ENCODE measurements around the gene GPM6B. TPM values are rescaled to one million over a fixed set of nuclear protein-coding genes. Genes with fewer than 3 reads are reported as not detected.

The GPM6B gene
- total RNA-seq, 1 donor from 2014 or later, result 102 TPM

DNA sequence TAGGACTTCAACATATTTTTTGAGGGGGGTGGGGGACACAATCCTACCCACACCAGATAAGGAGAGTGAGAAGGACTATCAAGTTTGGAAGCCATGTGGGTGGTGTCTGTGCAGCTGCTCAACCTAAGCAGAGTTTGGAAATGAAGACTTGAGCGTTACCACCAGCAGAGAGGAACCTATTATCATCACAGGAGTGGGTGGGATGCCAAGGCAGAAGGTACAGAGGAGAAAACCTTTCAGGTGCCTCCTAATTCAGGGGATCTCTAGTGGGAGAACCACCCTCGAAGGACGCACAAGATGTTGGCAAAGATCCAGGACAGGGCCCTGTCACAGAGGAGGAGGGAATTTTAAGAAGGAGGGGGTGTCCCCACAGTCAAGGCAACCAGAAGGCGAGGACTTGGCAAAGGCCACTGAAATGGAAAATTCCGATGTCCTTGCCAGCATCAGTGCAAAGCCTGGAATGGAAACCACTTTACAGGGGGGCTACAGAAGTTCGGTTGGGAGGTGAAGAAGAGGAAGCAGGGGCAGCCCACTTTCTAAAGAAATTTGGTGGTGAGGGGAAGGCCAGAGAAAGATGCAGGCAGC is 8.4 kb upstream of the GPM6B start:
- no peak for DNase-seq (ENCODE audit: low read depth)

DNA sequence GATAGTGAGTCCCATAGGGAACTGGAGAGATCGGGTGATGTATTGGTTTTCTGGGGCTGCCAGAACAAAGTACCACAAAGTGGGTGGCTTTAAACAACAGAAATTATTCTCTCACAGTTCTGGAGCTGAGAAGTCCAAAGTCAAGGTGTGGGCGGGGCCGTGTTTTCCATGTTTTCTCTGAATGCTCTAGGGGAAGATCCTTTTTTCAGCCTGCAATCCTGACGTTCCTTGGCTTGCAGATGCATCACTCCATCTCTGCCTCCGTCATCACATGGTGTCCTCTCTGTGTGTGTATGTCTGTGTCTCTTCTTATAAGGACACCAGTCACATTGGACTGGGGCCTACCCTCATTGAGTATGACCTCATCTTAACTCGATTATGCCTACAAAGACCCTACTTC is 7.9 kb upstream of the GPM6B start:
- DNase-seq (ENCODE audit: low read depth), result no peak

DNA sequence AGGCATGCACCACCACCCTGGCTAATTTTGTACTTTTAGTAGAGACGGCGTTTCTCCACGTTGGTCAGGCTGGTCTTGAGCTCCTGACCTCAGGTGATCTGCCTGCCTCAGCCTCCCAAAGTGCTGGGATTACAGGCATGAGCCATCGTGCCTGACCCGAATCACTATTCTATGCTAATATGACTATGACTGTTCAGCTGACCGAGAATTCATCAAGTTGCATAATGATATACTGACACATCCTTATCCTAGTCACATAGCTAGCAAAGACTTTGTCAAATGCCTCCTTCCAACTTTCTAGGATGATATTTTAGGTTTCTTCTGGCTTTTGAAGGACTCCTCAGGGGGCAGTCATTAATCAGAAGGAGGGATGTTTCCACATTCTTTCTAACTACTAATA is 4.8 kb upstream of the GPM6B start:
- DNase-seq (ENCODE audit: low read depth), result no peak

DNA sequence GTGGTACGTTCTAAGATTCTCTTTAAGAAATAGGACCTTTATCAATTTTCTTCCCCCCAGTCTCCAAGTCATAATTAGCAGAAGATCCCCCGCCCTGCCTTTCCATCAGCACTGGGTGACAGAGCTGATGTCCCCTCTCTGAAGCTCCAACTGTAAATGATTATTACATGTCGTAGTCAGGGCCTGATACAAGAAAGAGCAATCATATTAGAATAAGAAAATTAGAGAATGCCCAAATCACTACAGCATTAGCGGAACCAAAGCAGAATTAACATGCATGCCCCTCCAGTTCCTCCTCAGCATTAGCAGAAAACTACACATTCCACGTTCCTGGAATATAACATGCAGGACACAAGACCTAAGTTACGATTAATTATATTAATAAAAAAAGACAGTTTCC is 717 bp downstream of the GPM6B start:
- no peak for DNase-seq (ENCODE audit: low read depth)

DNA sequence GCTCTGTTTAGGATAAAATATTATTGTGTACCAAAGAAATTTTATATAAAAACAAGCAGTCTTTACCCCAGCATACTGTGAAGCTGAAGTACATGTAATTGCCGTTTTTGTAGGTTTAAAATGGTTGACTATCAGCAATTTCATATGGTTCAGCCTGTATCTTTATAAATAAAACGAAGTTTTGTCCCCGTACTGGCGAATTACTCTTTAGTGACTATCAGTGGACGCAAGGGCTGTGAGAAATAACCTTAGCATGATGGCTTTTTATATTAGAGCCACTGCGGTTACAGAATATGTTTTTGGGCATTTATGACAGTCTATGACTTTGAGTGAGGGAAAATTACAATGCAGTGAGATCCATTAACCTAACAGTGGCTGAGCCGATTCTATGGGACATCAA is 1.2 kb downstream of the GPM6B start:
- DNase-seq (ENCODE audit: low read depth), result no peak

DNA sequence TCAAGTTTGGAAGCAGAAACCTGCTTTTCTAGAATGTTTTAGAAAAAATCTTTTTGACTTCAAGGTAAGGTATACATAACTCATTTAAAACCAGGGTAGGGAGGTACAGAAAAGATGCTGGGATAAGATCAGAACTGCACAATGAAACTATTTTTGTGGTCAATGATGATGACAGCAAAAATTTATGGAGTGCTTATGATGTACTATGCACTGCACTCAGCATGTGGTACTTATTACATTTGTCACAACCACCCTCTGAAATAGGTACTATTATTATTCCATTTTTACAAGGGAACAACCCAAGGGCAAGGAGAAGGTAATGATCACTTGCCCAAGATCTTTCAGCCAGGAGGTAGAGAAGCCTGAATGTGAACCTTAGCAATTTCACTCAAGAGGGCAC is 8.0 kb downstream of the GPM6B start:
- peak; percentile 6 for DNase-seq (ENCODE audit: low read depth)

DNA sequence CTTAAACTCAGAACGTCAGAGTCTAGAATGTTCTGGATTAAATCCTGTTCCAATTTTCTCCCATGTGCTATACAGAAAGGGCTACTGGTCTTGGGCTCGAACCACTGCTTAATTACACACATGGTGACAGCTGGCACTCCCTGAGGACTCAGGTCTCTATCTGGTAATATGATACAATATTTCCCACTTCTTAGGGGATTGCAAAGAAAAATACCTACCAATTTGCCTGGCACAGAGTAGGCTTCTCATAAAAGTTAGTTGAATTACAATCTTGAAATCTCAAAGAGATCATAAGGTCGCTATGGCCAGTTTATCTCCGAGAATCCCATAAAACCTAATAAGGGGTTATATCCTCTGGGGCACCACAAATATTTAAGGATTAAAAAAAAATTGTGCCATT is 8.6 kb downstream of the GPM6B start:
- DNase-seq (ENCODE audit: low read depth), result peak; percentile 12

DNA sequence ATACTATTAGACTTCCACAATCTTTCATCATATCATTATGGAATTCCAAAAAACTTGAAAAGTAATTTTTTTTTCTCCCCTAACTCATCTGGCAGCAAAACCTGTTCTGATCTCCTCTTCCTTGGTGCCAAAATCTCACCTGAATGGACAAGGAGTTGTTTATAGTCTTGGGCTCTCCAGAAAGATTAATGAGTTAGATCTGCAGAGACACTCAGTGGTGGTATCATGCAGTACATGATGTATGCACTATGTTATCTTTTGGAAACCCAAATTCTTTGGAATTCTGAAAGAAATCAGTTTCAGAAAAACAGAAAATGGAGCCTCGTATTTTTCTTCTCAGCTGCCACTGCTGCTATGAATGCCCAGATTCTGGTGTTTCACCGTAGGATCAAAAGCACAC is 11.7 kb downstream of the GPM6B start:
- DNase-seq (ENCODE audit: low read depth), result no peak

DNA sequence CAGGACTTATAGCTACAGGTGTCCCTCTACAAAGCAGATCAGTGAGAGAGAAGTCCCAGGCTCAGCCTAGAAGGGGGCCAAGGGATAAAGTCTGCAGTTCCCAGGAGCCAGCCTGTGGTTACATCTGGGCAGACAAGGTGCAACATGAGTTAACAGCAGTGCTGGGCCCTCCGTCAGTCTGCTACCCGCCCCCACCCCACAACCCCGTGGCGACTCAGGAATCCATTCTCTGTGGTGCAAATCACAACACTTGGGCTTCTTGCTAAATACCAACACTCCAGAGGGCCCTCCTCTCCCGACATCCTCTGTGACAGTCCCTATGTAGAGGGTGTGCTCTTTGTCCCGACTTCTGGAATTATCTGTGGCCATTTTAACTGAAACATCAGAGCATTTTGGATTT is 13.8 kb downstream of the GPM6B start:
- peak; percentile 9 for DNase-seq (ENCODE audit: low read depth)

DNA sequence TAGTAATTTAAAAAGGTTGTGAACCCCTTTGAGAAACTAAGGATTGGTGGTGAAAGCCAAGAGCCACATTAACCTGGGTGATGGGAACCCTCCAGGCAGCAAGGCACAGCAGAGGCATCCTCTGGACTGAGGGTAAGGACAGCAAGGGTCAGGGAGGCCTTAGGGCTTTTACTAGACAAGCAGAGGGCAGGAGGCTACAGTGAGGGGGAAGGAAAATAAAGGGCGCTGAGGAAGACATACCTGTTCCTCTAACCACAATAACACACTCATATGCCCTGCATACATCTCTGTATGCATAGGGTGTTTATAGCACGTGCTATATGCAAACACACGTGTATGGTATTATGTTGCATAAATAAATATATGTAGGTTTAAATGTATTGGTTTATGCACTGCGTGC is 18.7 kb downstream of the GPM6B start:
- DNase-seq (ENCODE audit: low read depth), result no peak

DNA sequence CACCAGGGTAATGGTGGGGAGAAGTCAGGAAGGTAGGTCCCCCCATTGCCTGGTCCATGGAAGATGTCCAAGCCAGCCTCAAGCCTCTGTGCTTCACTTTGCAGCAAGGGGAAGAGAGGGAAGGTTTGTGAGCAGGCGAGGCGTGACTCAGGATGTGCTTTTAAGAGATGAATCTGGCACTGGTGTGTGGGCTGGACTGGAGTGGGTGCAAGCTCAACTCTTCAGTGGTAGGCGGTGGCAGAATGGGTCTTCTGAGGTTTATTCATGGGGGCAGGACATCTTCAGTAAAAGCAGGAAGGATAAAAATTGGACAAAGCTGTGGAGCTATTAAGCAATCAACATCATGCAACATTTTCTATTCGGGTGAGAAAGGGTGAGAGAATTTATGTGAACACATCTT is 19.4 kb downstream of the GPM6B start:
- no peak for DNase-seq (ENCODE audit: low read depth)

DNA sequence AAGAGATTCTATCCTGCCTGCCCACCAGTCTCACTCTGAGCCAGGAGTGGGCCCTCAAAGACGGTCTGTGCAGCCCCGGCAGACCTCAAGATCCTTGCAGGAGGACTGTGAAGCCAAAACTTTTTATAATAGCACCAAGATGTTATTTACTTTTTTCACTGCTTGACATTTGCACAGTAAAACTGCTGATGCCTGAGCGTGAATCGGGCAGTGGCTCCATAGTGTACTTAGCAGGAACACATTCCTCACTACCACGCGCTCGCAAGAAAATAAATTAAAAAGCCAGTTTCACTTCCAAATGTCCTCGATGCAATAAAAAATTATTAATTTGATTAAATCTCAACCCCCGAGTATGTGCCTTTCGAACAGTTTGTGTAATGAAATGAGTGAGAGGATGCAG is 22.5 kb downstream of the GPM6B start:
- no peak for DNase-seq (ENCODE audit: low read depth)

DNA sequence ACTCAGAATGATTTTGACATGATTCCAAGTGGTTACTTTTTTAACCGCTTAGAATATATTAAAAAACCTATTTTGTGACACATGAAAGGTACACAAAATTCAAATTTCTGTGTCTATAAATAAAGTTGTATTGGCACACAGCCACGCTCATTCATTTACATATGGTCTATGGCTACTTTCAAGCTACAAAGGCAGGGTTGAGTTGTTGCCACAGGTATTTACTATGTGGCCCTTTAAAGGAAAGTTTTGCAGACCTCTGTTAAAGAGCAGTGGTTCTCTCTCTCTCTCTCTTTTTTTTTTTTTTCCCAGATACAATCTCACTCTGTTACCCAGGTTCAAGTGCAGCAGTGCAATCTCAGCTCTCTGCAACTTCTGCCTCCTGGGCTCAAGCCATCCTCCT is 23.0 kb downstream of the GPM6B start:
- no peak for DNase-seq (ENCODE audit: low read depth)

DNA sequence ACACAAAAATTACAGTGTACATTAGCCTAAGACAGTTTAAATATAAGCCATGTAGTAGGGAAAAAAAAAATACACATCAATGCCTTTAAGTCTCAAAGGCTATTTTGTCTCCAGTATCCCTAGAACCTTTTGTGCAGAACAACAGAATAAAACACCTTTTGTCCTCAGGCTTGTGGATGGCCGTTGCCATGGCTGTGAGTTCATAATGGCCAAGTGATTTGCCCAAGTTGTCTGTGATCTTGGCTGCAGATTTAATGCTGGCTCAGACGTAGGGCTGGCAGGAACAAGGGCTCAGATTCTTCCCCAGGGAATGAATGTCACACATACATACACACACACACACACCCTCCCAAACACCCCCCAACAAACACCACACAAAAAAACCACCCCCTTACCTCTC is 25.3 kb downstream of the GPM6B start:
- no peak for DNase-seq (ENCODE audit: low read depth)

DNA sequence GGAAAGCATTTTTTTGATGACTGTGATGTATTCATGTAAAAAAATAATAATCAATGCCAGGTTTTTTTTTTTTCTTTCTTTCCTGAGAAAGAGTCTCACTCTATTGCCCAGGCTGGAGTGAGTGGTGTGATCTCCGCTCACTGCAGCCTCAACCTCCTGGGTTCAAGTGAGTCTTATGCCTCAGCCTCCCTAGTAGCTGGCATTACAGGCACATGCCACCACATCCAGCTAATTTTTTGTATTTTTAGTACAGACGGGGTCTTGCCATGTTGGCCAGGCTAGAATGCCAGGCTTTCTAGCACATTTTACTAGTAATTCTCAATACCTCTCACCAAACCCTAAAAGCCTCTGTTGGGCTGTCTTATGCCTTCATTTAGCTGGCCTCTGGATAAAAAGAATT is 25.7 kb downstream of the GPM6B start:
- no peak for DNase-seq (ENCODE audit: low read depth)

DNA sequence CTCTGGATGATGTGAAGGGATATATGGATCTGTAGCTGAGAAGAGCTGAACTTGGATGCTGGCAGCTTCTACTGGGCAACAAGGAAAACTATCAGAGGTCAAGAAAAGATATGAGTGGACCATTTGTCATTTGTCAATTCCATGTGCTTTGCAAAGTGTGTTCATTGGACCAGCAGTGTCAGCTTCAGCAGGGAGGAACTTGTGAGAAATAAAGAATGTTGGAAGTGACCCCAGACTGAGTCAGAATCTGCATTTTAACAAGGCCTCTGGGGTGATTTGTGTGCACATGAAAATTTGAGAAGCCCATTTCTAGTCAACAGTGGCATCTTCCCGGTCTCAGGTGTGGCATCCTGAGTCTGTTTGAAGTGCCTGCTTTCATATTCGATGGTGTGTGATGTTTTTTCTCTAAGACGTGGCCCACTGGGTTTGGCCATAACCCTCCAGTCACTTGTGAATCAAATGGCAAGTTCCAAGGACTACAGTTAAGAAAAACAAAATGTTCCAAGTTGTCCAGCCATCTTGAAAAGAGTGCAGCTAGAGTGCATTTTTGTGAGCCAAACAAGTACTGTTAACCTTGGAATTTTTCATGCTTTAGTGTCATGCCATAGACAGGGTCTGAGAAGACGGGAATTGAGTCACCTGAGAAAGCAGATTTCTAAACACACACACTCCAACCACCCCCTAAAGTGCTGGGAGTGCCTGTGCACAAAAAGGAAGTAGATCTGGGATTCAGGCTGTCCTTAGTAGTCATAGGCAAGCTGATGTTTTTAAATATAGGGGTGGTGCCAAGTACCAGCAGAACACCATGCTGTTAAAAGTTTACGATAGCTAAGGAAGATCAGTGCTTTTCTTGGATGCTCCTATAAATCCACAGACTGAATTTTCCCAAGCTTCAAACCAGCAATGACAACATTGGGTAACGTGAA is 26.4 kb downstream of the GPM6B start:
- no peak for DNase-seq (ENCODE audit: low read depth)

DNA sequence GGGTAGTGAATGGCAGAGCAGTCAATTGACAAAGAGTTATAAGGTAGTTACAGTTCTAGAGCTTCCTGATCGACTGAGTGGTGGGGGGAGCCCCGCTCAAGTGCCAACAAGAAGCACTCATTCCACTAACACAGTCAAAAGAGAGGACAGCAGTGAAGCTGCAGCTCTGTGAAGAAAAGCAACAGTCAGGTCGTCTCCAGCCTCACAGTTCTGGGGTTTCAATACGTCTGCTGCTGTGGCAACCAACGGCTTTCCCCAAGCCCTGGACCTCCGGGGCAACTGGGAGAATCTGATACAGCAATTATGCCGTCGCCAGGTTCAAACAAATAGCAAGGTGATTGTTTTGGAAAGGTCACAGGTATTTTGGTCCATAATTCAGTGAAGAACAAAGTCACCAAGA is 30.8 kb downstream of the GPM6B start:
- DNase-seq (ENCODE audit: low read depth), result no peak

DNA sequence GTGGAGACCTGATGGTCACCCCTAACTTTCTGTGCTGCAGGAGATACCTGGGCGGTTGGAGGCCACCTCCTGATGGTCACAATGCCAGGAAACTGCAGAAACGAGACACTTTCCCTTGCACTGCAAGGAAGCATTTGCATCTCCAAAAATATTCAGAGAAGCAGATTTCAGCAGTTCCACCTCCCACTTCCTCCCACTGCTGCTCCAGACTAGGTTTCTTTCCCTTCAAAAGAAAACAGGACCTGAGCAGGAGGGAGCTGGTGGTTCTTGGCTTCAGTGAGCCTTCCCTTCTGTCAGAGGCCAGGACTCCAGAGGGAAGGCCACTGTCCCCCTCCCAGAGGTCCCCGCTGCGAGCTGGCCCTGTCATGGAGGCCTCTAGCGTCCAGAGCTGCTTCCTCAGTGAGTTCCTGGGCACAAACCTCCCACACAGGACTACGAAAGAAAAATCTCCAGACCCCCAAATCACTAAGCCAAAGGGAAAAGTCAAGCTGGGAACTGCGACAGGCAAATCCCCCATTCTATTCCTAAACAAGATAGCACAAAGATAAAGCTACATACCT is 35.9 kb downstream of the GPM6B start:
- no peak for DNase-seq (ENCODE audit: low read depth)

DNA sequence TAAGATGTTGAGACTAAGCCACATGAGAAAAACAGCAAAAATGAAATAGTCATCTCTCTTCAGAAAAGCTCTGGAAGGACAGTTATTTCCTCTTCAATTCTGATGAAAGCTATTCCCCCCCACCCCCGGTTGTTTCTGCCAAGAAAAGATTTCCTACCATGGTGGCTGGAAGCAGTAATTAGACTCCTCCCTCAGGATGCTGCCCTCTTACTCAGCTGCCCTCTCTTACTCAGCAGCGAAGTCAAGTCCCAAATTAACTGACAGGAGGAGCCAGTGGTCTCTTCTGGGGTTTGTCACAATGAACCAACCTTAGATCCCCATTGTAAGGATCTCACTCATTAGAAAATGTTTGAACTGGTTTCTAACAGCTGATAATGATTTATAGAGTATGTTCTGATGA is 38.0 kb downstream of the GPM6B start:
- peak; percentile 66 for DNase-seq (ENCODE audit: low read depth)

DNA sequence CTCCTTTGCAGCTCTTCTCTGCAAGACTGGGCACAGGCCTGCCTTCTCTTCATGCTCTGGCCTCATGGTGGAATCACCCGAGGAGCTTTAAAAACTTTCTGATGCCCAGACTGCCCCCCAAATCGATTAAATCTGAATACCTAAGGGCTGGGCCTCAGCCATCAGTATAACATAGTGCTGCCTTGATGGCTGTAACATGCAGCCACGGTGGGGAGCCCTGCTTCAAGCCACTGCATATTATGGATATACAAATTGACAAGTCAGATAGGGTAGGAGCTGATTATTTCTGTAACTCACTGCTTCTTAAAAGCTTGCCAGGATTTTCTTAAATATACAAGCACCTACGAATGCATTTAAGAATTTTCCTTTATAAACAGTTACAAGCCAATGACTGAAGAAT is 40.5 kb downstream of the GPM6B start:
- no peak for DNase-seq (ENCODE audit: low read depth)

DNA sequence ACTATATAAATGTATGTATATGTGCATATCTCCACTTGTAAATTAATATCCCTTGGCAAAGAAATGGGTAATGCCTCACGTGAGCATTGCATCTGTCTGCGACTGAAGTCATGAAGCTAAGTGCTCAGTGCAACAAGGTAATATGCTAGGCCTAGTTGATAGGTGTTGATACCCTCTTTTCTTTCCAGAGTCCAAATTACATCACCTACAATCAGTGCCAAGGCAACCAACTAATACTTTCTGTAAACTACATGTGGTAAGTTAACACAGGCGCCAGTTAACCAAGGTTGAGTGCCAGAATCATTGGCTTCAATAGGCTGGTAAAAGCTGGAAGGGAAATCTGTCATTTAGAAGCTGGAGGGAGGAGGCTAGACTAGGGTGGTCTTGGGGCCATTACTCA is 41.1 kb downstream of the GPM6B start:
- no peak for DNase-seq (ENCODE audit: low read depth)

DNA sequence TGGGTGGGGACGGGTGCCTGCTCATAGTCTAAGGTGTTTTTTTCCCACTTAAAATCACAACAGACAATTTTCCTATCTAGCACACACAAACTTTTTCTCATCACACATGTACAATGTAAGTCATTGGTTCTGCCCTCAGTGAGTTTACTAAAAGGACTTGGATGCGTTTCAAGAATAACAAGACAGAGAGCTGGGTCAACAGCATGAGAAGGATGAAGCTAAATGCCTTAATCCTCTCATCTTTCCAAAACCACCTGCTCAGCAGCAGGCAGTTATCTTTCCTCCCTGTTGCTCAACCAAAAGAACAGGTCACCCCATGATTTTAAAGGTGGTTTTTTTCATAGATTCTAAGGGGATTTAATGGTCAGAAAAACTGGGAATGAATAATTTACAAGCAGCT is 42.2 kb downstream of the GPM6B start:
- no peak for DNase-seq (ENCODE audit: low read depth)

DNA sequence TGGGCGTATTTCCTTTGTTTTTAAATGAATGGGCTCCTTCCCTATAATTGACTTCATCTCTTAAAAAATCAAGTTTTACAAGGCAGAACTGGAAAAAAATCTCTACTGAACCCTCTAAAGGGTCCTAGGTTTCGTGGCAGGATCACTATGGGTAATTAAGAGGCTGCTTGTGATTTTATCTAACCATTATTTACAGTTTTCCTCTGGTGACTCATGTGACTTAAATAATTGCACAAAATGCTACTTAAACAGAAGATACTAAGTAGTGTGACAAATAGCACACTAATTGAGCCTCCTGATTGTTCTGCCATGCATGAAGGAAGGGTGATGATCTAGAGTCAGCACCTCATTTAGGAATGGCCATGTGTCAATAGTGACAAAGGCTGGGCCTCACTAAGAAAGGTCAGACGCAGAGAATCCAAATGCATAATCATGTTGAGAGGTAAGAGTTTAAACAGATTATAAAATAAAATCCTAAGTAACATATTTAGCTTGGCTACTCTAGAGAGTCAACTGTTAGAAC is 46.8 kb downstream of the GPM6B start:
- DNase-seq (ENCODE audit: low read depth), result no peak

Measured in myocyte (in vitro differentiated cells).